NCI-H1417 (cell line): ENCODE data around the gene ANXA1.
A peak's percentile ranks its signal among the peaks of the same experiment; 100 is the strongest.

ENCODE experiments used
- DNase-seq, 3 experiments: peaks; one replicate each; lab custom pipeline; 2025; lab: John Stamatoyannopoulos, UW

Gene ANXA1, protein sequence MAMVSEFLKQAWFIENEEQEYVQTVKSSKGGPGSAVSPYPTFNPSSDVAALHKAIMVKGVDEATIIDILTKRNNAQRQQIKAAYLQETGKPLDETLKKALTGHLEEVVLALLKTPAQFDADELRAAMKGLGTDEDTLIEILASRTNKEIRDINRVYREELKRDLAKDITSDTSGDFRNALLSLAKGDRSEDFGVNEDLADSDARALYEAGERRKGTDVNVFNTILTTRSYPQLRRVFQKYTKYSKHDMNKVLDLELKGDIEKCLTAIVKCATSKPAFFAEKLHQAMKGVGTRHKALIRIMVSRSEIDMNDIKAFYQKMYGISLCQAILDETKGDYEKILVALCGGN

DNA sequence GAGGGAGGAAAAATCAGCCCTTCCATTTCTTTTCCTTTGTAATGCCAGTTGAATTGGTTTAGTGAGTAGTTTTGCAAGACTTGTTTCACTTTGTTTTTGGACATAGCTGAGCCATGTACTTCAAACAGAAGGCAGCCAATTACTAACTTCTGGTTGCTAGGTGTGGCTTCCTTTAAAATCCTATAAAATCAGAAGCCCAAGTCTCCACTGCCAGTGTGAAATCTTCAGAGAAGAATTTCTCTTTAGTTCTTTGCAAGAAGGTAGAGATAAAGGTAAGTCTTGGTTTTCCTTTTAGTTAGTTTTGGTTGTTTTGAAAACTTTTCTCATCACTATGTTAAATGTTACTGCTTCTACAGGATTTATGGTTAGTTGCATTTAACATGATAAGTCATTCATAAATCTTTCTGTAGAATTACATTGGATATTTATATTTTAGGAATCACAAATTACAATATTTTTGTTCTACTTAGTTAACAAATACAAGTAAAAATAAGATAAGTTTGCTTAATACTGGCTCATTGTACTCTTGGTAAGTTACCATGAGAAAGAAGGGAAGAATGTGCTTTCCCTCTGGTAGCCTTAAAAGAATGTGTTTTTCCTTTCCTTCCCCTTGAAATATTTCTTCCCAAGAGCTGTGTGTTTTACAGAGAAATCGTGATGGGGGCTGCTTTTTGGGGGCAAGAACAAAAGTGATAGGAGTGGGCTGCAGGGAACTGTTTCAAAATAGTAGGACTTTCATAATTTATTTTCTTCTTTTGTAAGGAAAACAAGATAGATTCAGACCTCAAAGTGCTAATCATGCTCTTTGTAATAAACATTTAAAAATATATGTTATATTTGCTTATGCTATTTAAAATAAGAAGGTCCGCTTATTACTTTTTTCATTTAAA is at the start of gene ANXA1:
ANXA1 (plus strand) TSS at position 213 of the 890 bp plus-strand sequence. CDS start 6,671 bp downstream, outside the sequence.
- DNase-seq, result no peak

DNA sequence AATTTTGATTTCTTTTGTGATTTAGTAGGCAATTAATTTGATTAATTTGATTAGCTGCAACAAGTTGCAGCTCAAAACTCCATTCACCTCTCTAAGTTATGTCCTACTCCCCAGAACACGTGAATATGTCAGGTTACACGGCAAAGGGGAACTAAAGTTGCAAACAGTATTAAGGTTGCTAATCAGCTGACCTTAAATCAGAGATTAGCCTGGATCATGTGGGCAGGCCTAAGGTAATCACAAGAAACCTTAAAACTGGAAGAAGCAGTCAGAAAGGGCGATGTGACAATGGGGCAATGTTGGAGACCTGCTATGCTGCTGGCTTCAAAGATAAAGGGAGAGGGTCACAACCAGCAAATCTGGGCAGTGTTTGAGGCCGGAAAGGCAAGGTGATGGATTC is 47.3 kb upstream of the ANXA1 start:
- no peak for DNase-seq

DNA sequence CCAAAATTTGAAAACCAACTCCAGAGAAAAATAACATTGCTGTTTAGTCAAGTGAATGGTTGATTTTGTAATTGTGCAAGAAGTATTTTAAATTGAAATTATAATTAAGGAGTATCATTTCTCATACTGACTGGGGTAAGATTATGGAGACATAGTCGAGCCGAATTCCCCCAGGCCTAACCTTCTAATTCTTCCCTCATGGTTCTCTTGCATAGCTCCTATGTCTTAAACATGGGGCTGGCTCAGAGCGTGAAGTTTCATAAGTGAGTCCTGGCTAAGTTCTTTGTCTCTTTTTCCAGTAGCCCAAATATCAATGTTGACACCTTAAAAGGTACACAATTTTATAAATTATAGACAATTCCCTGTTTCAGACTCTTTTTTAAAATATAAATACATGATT is 46.7 kb upstream of the ANXA1 start:
- no peak for DNase-seq

DNA sequence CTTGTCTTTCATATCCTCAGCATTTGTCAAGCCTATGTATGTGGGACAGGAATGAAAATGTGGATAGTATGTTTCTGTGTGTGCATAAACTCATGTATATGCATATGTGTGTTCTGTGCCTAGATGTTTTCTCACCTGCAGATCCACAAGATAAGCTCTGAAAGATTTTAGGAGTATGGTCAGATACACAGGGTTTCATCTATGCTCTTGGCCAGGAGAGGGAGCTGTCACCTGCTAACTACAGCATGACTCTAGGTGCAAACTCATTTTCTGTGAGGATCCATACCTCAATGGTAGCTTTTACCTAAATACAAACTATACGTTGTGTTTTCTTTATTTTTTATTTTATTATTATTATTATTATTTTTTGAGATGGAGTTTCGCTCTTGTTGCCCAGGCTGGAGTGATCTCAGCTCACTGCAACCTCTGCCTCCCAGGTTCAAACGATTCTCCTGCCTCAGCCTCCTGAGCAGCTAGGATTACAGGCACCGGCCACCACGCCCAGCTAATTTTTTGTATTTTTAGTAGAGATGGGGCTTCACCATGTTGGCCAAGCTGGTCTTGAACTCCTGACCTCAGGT is 44.1 kb upstream of the ANXA1 start:
- peak in 2 of 3 experiments; percentile 23 to 73 for DNase-seq

DNA sequence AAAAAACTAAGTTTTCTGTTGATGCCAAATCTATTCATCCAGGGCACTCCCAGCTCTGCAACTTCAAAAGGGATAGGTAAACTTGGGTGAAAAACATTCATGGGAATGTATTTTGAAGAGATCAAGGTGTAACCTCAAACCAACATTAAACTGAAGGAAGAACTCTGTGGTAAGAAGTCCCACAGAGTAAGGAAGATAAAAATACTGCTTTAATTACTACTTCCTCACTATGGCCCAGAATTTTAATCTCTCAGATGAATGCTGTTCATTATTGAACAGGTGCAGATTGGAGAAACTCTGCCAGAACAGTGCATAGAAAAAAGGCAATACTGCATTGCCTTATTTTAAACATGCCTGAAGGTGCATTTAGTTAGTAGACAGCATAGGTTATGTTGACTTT is 37.6 kb upstream of the ANXA1 start:
- DNase-seq, result no peak

DNA sequence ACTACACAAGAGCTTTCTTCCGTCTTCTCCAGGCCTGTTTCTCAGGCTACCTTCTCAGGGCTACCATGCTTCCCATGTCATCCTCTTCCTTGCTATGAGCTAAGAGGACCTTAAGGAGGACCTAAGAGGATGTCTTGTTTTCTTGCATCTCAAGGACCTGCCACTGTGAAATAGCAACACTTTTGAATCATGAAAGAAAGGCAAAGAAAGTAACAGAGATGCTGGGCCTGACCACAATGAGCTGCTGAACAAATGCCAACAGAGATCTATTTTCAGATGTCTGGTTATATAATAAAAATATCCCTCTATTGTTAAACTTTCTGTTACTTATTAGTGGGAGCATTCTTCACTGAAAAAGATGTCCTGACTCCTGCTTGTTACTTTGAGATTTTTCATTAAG is 36.7 kb upstream of the ANXA1 start:
- no peak for DNase-seq

DNA sequence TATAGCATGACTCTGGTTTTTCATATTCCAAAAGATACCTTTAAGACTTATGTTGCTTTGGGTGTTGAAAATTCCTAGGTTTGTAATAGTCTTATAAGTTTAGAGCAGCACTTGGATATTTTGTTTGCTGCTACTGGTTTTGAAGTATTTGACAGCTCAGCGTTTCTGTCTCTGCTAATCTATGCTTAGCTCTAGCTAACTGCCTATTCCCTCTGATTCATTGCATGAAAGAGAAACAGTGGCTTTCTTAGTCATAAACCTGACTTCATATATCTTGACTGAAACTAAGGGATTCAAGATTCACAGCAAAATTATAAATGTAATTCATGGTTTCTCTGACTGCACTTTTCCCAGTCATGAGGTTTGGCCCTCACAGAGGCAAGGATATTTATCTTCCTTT is 35.6 kb upstream of the ANXA1 start:
- DNase-seq, result no peak

DNA sequence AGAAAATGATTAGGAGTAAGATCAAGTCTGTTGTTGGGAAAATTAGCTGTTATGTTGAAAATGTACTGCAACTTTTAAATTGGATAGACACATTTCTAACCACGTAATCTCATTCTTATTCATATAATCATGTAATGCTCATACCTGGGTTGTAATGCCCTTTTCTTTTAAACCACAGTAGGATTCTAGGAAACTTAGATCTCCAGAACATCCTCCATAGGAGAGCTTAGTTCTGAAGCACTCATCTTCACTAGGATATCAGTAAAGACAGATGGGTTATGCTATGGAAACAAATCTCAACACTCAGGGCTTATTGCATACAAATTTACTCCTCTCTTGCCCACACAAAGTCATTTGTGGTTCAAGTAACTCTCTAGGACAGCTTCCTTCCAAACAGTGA is 34.8 kb upstream of the ANXA1 start:
- DNase-seq, result no peak

DNA sequence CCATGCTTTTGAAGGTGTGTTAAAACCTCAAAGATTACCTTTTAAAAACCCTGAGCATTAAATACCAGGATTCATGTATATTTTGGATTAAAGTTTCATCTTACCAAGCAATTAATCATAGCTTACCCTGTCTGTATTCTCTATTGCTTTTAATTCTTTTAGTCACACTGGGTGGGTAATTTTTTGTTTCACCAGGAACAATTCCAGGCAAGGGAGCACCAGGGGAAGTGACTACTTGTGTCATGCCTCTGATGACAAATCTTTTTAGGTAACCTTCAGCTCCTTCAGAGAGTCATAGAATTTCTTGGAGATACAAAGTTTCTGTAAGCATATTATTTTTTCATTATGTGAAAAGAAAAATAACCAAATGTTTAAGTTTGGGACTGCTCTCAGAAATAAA is 33.4 kb upstream of the ANXA1 start:
- DNase-seq, result peak in 1 of 3 experiments; percentile 9

DNA sequence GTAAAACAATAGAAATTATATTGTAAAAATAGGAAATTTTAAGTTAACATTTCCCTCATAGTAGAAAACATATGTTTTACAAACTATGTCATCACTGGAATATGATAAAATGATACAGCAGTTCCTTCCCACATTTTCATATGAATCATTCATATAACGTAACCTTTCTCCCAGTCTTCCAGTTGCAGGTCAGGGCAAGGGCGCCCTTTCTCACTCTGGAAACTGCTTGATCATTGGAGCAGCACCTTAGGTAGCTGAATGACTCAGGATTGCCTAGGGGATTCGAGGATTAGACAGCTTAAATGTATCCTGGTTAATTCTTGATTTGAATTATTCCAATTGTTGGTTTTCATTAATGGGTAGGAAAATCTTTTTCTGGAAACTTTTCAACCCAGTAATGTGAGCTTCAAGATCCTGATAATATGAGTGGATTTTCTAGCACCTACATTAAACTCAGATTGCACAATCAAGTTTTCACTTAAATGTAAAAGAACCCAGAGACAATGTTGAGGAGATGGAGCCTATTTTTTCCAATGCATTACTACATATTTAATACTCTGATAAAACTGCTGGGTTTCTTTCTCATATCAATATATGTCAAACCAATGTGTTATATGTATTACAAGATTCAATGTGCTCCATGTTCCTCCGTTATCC is 32.6 kb upstream of the ANXA1 start:
- DNase-seq, result no peak

DNA sequence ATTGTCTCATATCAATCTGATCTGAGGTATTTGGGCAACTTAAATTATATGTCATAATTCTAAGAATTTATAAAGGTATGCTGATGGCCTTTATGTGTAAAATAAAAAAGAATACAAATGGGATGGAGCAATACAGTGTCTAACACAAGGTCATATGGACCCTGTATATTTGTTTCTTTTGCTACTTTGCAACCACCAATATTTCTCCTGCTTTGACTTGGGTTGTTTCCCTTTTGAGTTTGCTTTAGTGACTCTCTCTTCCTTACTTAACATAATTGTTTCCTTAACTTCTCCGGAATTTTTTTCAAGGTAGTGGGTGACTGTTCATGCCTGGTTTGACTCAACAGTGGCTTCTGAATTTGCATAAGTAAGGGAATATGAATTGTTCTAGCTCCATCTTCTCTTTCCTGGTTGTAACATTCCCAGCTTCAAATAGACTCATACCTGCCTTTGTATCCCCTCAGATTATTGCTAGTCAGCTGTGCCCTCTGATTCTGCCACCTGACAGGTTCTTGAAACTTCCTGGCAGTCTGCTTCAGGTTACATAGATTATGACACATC is 30.2 kb upstream of the ANXA1 start:
- no peak for DNase-seq

DNA sequence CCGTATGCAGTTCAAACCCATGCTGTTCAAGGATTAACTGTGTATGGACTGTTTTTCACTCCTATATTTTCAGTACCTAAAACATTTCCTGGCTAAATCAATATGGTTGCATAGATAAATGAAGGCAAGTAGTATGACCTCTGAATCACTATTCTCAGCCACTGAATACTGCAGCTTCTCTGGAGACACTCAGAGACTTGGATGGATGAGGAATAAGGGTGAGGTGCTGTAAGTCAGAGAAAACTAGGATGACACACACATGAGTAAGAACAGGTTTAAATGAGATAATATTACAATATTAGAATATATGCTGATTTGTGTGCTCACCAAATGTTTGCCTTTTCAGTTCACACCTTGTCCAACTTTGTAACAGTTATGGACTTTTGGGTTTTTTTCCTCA is 26.0 kb upstream of the ANXA1 start:
- DNase-seq, result no peak

DNA sequence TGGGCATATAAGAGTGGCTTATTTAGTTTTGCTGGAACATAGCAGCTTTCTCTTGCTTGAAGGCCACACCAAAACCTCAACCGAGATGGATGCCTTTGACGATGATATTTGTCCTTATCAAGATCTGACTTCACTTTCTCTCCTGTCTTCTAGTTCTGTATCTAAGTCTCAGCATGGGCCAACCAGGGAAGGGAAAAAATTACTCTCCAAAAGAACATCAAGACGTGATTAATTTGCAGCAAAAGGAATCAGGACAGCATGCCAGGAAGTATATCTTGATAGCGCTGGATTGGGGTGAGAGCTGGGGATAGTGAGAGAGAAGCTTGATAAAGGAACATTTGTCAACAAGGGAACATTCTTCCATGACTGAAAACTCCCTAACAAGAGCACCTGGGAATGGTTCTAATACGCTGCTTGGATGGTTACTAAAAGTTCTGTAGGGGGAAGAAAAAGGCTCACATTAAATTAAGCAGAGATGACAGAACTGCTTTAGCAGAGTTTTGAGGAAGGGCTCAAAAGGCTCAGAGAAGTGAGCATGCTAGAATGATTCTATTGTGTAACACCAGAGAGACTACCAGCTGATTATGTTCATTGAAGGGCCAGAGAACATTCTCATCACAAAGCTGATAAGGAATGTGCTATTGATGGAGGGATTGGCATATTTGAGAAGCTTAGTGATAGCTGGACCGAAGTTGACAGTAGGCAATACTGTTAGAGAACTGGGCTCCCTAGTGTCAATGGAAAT is 21.6 kb upstream of the ANXA1 start:
- DNase-seq, result no peak

DNA sequence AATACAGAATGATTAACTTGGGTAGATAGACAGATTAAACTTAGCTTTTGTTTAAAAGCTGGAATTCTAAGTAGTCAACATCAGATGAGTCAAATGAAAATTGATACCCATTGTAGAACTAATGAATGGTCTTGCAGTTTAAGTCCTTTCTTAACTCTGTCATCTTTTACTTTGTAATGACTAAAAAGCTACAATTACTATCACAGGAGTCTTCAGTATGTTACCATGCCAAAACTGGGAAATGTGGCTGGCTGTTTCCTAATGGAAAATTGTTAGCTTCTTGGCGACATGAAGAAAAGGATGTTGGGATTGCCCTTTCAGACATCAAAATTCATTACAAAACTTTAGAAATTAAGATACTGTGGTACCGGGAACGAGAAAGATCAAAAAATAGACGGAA is 20.2 kb upstream of the ANXA1 start:
- no peak for DNase-seq

DNA sequence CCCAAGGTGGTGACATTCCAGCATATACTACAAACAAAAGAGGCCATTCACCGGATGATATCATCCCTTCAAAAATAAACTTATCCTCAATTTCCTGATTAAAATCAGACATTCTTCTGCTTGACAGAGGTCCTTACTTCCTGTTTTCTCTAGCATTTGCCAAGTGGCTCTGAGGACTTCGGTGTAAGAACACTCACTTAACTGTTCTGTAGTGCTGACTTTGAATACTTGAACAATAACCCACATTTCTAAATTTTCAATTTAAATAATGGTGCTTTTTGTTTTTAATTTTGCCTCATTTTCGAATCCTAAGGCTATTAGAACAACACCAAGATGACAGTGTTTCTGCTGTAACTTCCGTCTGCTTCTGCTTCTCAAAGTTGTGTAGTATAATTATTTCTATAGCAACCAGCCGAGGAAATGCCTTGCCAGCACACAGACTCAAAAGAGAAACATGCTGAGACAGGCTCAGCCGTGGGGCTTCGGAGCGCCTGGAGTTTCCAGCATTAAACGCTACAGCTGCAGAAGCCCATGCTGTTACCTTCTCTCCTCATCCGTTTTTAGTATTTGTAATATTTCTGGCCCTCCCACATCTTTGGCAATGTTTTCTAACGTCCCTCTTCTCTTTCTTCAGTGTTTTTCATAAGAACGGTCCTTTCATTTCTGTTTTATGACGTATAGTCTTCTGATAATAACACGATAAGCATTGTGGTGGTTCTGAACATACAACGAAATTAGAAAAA is 19.5 kb upstream of the ANXA1 start:
- peak; percentile 40 to 94 (median 83) for DNase-seq

DNA sequence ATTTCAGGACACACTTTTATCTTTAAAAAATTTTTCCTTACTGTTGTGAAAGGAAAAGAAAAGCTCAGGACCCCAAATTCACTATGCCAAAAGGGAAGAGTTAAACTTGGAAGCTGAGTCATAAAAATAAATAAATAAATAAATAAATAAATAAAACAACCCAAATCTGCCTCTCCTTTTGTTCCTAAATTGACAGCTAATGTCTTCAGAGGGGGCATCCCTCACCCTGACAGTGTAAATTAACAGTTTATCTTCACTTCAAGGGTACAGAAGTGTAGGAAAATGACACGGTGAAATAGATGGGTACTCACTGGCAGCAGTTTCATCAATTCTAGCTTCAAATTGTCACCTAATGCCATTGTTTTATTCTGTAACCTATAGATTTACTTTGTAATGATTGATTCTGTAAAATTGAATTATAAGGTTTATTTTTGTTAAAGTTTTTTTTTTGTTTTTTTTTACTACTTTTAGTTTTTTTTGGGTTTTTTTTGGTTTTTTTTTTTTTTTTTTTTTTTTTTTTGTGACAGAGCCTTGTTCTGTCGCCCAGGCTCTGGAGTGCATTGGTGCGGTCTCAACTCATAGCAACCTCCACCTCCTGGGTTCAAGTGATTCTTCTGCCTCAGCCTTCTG is 18.5 kb upstream of the ANXA1 start:
- peak in 1 of 3 experiments; percentile 64 for DNase-seq

DNA sequence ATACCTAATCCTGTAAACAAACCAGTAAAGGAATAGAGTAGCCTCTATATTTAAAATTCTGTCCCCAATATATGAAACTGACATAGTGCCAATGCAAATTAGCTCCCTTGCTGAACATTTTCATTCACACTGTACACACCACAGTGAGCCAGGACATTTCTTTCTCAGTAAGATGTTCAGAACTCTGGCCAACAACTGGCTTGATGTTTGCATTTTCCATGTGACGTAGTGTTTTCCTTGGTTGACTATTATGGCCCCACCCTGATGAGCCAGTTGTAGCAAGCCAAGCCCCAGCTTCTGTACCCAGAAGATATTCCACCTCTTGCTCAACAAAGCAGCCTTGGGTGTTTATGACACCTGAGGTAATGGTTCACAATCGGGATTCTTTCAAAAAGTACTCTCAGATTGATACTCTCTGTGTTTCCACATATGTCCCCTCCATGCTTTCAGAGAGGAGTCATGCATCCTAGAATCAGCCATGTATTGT is 17.7 kb upstream of the ANXA1 start:
- no peak for DNase-seq

DNA sequence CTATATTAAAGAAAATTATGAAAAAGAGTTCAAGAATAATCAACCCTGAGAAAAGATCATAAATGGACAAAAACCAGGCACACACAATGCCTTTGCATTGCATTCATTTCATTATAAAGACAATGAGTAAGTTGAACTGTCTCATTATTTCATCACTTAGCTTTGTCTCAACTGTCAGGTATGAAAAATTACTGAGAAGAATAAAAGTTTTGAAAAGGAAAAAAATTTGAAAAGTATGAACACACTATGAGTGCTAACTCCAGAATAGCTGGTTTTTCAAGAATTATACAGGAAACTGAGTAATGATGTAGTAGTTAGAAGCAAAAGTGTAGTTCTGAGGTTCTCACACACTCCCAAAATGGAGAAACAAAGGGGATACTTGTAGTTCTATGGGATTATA is 16.3 kb upstream of the ANXA1 start:
- DNase-seq, result no peak

DNA sequence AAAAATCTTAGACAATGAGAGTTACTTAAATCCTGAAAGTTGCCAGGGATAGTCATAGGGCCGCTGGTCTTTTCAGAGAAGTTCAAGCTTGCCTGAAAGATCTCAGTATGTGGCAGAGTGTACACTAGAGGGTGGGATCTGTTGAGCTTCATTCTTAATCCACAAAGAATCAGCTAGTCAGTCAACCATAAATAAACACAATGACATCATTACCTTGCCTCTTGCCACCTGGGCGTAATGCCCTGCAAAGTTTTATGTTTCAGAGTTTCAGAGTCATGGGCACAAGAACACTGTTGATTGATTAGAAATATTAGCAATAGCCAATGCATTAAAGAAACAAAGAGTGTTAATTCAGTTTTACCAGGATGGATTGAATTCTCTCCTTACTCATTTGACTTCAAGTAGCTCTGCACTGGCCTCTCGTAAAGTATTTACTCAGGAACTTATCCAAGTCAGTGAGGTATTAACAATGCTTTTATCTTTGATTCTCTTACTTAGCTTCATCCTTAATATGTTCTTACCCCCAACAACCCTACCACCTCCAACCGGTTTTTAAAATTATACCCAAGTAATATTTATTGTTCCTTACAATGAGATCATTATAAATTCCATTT is 14.3 kb upstream of the ANXA1 start:
- peak in 1 of 3 experiments; percentile 30 for DNase-seq
